Measurements from ENCODE around the gene FAM13B. TPM values are rescaled to one million over a fixed set of nuclear protein-coding genes. Genes with fewer than 3 reads are reported as not detected.
"Not testable (repeated sequence)": the region's sequence is repeated elsewhere in the genome, so short reads cannot be mapped to it uniquely, and the experiment has no call there.

The FAM13B gene
- total RNA-seq, result 10 to 100 TPM; 47.2 to 81.7 (median 58.7) TPM
- 10 to 100 TPM in 2 of 3 donors, 1 to 10 TPM in 1; 9.0 to 12.7 (median 12.6) TPM for polyA plus RNA-seq

DNA sequence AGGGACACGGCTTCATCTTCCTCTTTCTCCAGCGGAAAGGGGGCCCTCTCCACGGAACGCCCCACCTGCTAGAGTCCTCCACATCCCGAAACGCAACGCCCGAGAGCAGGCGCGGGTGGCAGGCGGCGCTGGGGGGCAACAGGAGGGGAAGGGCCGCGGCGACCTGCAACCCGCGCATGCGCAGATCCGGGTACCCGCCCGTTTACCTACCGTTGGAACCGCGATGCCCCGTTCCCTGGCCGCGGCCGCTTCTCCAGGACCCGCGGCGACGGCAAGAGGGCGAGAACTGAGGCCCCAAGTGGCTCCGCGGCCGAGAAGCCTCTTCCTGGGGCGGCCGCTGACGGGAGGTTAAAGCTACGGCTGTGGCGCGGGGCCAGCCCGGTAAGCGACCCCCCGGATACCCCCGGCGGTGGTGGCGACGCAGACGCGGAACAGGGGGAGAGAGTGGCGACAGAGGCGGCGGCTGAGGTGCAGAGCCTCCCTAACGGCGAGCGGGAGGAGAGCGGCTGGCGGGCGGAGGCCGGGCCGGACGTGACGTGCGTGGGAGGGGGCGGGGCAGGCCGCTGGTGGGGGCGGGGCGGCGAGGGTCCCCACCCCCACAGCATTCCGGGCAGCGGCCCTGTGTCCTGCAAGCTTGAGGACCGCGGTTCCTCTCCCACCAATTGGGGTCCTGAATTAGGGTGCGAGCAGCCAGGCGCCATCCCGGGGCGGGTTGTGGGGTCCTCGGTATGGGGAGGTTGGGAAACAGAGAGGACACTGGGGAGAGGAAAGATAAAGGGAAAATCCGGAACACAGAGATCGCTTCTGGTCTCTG is at the start of gene FAM13B:
FAM13B (minus strand) TSS at position 508 of the 814 bp plus-strand sequence. CDS start 13,968 bp downstream, outside the sequence.
- H3K36me3 ChIP-seq, result no peaks in the 10 kb centered on the region
- TF ChIP-seq POLR2AphosphoS5 (IDR thresholded peaks at IDR 0.05) (peak; percentile 94 to 96 (median 96)), EP300 (IDR thresholded peaks at IDR 0.05) (no peak), POLR2A (IDR thresholded peaks at IDR 0.05) (peak; percentile 73 to 78)
- TF ChIP-seq, protein P1, sequence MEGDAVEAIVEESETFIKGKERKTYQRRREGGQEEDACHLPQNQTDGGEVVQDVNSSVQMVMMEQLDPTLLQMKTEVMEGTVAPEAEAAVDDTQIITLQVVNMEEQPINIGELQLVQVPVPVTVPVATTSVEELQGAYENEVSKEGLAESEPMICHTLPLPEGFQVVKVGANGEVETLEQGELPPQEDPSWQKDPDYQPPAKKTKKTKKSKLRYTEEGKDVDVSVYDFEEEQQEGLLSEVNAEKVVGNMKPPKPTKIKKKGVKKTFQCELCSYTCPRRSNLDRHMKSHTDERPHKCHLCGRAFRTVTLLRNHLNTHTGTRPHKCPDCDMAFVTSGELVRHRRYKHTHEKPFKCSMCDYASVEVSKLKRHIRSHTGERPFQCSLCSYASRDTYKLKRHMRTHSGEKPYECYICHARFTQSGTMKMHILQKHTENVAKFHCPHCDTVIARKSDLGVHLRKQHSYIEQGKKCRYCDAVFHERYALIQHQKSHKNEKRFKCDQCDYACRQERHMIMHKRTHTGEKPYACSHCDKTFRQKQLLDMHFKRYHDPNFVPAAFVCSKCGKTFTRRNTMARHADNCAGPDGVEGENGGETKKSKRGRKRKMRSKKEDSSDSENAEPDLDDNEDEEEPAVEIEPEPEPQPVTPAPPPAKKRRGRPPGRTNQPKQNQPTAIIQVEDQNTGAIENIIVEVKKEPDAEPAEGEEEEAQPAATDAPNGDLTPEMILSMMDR (IDR thresholded peaks at IDR 0.05), result peak in 1 of 4 experiments; percentile 21
- H3K9me3 ChIP-seq, result no peaks in the 10 kb centered on the region
- H3K4me1 ChIP-seq, result peaks cover 0 to 55% (median 51%) of the 10 kb centered on the region in 4 donors
- H3K27ac ChIP-seq, result peak within 1 kb of the TSS; percentile 96 to 100 (median 99)
- WGBS, 2 donors, result 0% methylated on average over 81 of the region's 81 CpGs
- peak; percentile 90 for DNase-seq
- peak within 1 kb of the TSS; percentile 82 to 100 (median 96) for H3K4me3 ChIP-seq
- intact Hi-C loops (cut with DNase I), result loop anchor here (2.0 to 5.0 kb wide), 3 partner anchors 145 to 305 kb away; partner anchors contain the start of genes BRD8, FAM53C, HNRNPA0 and KIF20A
- H3K27me3 ChIP-seq, result no peaks in the 10 kb centered on the region

- DNase-seq, result no peak
- 88 to 89% methylated on average over 4 of the region's 4 CpGs for WGBS, 2 donors
- no peaks in the 10 kb centered on the region for H3K27me3 ChIP-seq
- H3K4me1 ChIP-seq, result peaks cover 0 to 6% (median 0%) of the 10 kb centered on the region in 4 donors
- no peaks in the 10 kb centered on the region for H3K36me3 ChIP-seq
- no peak overlapping the region for H3K27ac ChIP-seq
- TF ChIP-seq POLR2A (IDR thresholded peaks at IDR 0.05), result no peak
- no peak for TF ChIP-seq EP300 (IDR thresholded peaks at IDR 0.05)
- intact Hi-C loops (cut with DNase I), result no loop called here
- H3K4me3 ChIP-seq, result no peak overlapping the region
- H3K9me3 ChIP-seq, result no peaks in the 10 kb centered on the region
These were observed 49.2 kb upstream of the FAM13B start for GRCh38 chr5:138082033-138082432.

DNA sequence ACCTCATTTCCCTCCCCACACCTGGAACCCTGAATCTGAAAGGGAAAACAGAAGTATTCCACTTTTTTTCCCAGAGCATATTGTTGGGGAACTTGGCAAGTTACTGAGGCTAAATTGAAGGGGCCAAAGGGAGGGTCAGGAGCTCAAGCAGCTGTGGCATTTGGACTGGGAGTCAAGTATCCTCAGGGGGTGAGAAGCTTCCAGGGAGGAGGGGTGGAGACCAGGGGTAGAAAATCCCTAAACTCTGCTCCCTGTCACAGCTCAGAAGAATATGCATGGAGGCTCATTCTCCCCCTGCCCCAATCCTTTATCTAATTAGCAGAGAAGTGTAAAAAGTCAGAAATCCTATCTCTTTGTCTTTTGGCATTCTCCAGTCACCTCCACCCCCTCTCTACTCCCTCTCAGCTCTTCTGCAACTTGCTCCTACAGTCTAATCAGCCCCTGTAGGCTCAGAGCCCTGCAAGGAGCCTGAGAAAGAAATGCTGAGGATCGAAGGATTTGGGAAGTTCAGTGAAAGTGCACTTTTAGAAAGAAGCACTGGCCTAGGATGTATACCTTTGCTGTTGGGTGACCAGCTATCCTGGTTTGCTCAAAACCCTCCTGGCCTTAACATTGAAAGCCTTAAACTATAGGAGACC is 45.2 kb upstream of the FAM13B start:
- TF ChIP-seq EP300 (IDR thresholded peaks at IDR 0.05) (no peak), POLR2A (IDR thresholded peaks at IDR 0.05) (no peak), POLR2AphosphoS5 (IDR thresholded peaks at IDR 0.05) (no peak)
- TF ChIP-seq, protein P1 (IDR thresholded peaks at IDR 0.05), result no peak
- Histone ChIP-seq H3K27ac (no peak overlapping the region), H3K4me1 (peaks cover 0 to 6% (median 0%) of the 10 kb centered on the region in 4 donors), H3K9me3 (no peaks in the 10 kb centered on the region), H3K27me3 (no peaks in the 10 kb centered on the region), H3K36me3 (no peaks in the 10 kb centered on the region), H3K4me3 (no peak overlapping the region)
- no peak for DNase-seq
- WGBS, 2 donors, result 68 to 76% methylated on average over 1 of the region's 1 CpG
- intact Hi-C loops (cut with DNase I), result no loop called here

DNA sequence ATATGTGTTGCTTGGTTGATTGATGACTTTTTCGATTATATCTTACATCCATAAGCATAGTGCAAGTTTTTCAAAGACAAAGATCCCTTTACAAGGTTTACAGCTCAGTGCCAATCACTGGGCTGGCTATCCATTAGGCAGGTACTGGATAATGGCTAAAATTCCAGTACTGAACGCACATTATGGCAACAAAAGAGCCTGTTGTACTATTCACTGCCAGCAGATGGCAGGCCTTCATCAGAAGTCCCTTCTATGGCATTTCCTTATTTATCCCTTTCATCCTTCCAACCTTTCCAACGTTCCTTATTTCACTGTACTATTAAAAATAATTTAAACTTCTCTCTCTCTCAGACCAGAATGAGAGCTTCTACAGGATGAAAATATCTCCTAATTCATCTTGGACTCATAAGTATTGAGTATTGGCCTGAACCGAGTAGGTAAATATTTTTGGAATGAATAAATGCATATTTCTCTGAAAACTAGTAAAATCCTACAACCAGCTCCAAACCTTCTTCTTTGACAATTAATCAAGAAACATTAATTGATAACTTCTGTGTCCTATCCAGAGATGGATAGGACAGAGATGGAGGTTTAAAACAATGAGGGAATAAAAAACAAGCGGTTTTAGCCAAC is 44.3 kb upstream of the FAM13B start:
- Histone ChIP-seq H3K36me3 (no peaks in the 10 kb centered on the region), H3K4me1 (peaks cover 0 to 6% (median 0%) of the 10 kb centered on the region in 4 donors), H3K27me3 (no peaks in the 10 kb centered on the region), H3K27ac (no peak overlapping the region), H3K4me3 (no peak overlapping the region), H3K9me3 (no peaks in the 10 kb centered on the region)
- WGBS, 2 donors, result 34 to 37% methylated on average over 5 of the region's 5 CpGs
- intact Hi-C loops (cut with DNase I), result loop anchor here (1.0 kb wide), 1 partner anchor 56 kb away; no protein-coding TSS in a partner anchor
- TF ChIP-seq POLR2AphosphoS5 (IDR thresholded peaks at IDR 0.05) (no peak), EP300 (IDR thresholded peaks at IDR 0.05) (no peak), POLR2A (IDR thresholded peaks at IDR 0.05) (no peak)
- TF ChIP-seq, protein P1 (IDR thresholded peaks at IDR 0.05), result peak; percentile 74 to 86 (median 79)
- DNase-seq, result peak; percentile 77

GRCh38 chr5:138070026-138070425 is 37.1 kb upstream of the FAM13B start:
- H3K4me1 ChIP-seq; H3K27ac ChIP-seq; H3K4me3 ChIP-seq; H3K27me3 ChIP-seq; H3K9me3 ChIP-seq; H3K36me3 ChIP-seq; intact Hi-C loops (cut with DNase I); DNase-seq: not testable (repeated sequence)
- WGBS, 2 donors, result 90 to 94% methylated on average over 32 of the region's 32 CpGs

Data from sigmoid colon (tissue), 7 donors.